Endothelial cell of hepatic sinusoid (primary cell): Measurements from ENCODE around the gene DLG2.

Source experiments
- in situ Hi-C: cut with HindIII; loops from 2 replicates; pipeline ENCODE4 v1.10.0; 2017; ENCODE audit warnings: low sequenced_read_pairs

Gene DLG2

GRCh38 chr11:84607975-84608836, 1018.9 kb downstream of the DLG2 start:
- in situ Hi-C loops, result no loop called here

DNA sequence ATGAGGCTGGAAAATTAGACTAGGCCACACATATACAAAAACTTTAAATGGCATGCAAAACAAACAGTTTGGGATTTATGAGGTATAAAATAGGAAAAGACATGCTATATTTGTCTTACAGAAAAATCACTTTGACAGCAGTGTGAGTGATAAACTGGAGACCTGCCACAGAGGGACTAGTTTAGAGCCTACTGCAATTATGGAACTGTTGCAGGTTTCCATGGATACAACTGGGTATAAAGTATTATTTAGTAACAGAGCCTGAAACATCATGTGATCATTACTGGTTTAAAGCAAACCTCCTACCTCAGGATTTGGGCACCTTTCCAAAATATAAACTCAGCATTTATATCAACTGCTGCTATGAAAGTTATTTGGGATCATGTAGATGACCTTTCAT, 1032.5 kb downstream of the DLG2 start:
- in situ Hi-C loops, result no loop called here

DNA sequence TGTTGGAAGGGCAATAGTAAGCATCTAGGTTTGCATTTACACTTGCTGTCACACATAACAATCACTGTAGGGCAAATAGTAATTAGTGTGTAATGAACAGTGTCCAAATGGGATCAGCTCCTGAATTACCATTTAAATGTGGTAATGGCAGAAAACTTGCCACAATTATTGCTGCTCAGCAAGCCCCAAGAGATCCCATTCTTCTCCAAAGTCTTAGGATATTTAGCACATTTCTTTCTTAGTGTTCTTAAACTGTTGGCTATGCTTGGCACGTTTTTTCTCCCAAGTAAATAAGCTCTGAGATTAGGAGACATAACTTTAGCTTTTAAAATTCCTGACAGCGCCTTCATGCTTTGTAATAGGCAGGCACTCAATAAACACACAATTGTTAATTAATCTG, 1037.0 kb downstream of the DLG2 start:
- in situ Hi-C loops, result no loop called here

- in situ Hi-C loops, result no loop called here
These were observed 1038.9 kb downstream of the DLG2 start for GRCh38 chr11:84588131-84588829.

GRCh38 chr11:84583106-84583505, 1044.0 kb downstream of the DLG2 start:
- in situ Hi-C loops, result no loop called here

DNA sequence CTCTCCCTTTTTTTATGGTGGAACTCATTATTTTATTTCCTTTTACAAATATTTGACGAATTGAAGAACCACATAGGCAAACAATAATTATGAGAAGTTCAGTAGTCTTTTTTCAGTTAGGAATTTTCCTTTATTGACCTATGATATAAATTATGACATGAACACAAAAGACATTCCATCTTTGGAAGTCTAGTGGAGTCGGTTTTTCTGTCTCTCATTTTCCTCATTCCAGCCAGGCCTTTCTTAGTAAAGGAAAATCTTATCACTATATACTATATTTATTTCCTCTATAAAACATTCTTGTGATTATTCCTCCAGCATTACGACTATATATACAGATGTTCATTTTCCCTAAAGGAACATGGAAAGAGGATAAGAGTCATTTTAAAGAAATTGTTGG, 1046.1 kb downstream of the DLG2 start:
- in situ Hi-C loops, result no loop called here

DNA sequence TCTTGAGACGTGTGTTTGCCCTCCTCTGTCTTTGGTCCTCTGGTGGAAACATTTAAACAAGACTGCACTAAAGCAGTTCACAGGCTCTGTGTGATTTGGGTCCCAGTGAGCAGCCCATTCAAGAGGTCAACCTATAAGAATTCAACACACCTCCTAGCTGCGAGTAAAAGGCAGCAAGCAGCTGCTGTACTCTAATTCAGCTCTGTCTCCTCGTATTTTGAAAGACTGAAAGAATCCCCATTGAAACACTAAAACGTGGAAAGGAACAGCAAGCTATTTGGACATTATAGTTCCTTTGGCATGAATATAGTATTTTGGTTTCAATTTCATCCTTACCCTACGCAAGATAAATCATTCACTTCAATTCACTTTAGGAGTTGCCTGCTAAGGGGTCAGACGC, 1046.7 kb downstream of the DLG2 start:
- in situ Hi-C loops, result no loop called here

DNA sequence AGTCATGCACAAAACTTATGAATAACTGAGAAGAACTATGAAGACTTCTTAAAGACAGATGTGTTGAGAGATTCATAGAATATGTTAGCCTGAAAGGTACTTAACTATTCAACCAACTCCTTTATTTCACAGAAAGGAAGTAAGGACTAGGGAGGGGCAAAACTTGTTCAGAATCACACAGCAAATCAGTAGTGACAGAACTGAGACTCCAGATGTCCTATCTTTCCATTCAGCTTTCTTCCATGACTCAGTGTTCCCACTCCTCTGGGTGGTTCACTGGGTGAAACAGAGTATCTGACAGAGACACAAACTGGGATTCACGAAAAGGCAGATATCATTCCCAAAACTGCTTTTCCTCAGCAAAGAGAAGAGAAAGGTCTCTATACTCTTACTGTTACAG, 1053.3 kb downstream of the DLG2 start:
- in situ Hi-C loops, result no loop called here

DNA sequence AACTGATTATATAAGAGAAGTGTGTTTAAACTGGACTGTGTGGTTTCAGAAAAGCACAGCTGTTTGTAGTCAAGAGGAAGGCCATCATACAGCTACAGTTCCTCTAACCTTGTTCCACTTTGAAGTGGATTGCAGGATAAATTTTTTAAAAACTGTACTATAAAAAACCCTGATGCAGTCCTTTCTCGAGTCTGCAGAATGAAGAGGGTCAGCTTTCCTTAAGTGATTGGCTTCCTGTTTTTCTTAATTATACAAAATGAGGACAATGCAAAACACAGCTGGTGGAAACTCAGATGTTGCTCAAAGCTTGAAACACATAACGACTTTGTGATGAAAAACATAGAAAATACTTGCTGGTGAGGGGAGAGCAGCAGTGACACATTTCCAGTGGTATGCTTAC, 1060.5 kb downstream of the DLG2 start:
- in situ Hi-C loops, result no loop called here

GRCh38 chr11:84564867-84565184, 1062.3 kb downstream of the DLG2 start:
- in situ Hi-C loops, result no loop called here

GRCh38 chr11:84564180-84564866, 1062.8 kb downstream of the DLG2 start:
- in situ Hi-C loops, result no loop called here

DNA sequence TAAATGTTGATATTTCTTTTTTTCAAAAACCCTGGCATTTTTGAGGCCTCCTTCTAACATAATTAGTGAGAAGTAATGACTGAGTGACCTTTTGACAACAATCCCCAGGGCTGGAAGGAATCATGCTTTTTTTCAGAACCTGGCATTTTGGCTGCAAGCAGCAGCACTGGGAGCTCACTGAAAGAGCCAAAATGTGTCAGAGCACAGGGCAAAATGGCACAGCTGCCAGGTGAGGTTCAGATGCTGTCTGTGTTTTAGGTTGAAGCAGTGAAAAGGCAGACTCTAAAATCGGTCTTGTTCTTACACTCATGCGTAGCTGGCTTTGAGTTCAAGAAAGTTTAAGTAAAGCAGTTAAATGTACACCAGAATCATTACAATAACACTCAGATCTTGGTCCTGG, 1063.8 kb downstream of the DLG2 start:
- in situ Hi-C loops, result no loop called here

- in situ Hi-C loops, result no loop called here
These were observed 1066.9 kb downstream of the DLG2 start for GRCh38 chr11:84560206-84560605.

GRCh38 chr11:84558085-84558905, 1068.8 kb downstream of the DLG2 start:
- in situ Hi-C loops, result no loop called here

GRCh38 chr11:84552791-84553190, 1074.4 kb downstream of the DLG2 start:
- in situ Hi-C loops, result no loop called here

GRCh38 chr11:84549217-84549616, 1077.9 kb downstream of the DLG2 start:
- in situ Hi-C loops, result no loop called here

DNA sequence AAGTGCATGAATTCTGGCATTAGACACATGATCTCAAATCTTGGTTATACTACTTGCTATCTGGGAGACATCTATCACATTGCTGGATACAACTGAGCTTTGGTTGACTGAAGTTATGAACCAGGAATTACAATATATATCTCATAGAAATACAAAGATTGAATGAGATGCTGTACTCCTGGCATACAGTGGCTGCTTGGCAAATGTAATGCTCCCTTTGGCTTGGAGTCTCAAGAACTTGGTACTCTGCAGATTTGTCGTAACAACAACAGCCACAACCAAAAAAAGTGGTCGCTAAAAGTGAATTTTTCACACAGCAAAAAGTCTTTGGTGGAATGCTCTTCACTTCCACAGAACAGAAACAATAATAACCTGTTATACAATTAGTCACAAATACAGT, 1082.6 kb downstream of the DLG2 start:
- in situ Hi-C loops, result no loop called here

GRCh38 chr11:84543367-84544159, 1083.6 kb downstream of the DLG2 start:
- in situ Hi-C loops, result no loop called here

DNA sequence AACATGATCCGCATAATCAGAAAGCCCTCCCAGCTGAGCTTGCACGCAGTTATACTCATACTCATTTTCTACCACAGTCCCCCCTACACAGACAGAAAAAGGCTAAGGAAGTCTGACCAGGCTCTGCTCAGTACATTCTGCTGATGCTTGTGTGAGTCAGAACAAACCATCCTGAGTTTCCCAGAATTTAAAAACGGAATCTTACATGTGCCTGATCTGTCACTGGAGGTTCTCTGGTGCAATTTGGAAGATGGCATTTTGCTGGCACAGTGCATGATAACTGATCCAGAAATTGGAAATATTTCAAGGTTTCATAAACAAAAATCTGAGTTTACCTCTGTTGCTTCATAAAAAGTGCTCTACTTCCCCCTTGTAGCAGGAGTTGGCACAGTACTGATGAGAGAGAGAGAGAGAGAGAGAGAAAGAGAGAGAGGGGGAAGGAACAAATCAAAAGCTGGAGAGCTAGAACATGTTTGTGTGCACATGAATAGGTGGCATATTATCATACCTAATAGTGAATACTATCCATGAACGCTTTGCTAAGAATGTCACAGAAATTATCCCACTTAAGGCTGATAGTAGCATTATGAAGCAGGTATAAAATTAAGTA, 1085.3 kb downstream of the DLG2 start:
- in situ Hi-C loops, result no loop called here

- in situ Hi-C loops, result no loop called here
These were observed 1090.7 kb downstream of the DLG2 start for GRCh38 chr11:84536456-84536855.
